HG03175 (cell line): ENCODE measurements around the gene ZNF618.

Experiments used
- ATAC-seq: cut with Tn5 transposase; IDR thresholded peaks from one replicate; pipeline ENCODE4 v1.9.1; 2021; ENCODE audit warnings: mild to moderate bottlenecking, moderate library complexity; ENCODE audit not compliant: unreplicated experiment

ZNF618 gene

GRCh38 chr9:114014044-114014443 lies 137.9 kb downstream of the ZNF618 start:
- ATAC-seq, result no peak

GRCh38 chr9:114015607-114016006 lies 139.5 kb downstream of the ZNF618 start:
- no peak for ATAC-seq

GRCh38 chr9:114016101-114016500 lies 140.0 kb downstream of the ZNF618 start:
- no peak for ATAC-seq

DNA sequence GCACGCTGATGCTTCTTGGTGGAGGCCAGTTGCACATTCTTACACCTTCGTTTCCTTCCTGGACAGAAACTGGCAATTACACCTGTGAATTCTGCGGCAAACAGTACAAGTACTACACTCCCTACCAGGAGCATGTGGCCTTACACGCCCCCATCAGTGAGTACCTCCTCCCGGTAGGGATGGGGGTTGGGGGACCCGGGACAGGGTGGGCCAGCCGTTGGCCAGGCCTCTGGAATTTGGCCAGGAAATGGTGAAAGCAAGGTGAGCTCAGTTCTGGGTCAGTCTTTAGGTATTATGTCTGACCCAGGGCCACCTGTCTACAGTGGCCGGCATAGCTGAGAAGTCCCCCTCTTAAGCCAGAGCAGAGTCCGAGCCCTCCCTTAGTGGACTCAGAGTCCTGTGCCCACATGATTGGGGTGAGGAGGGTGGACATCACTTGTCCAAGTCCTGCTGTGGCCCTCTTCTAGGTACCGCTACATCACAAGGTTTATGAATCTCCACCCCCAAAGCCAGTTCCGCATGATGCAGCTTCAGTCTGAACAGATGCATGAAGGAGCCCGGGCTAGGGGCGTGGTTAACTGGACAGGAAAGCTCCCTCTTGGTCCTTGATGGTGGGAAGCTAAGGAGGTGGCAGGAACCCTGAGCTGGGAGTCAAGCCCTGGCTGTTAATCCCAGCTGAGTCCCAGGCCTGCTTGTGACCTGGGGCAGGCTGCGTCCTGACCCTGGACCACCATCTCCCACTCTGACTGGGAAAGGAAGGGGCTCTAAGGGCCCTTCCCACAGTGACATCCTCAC lies 140.7 kb downstream of the ZNF618 start:
- no peak for ATAC-seq

GRCh38 chr9:114017741-114018715 lies 141.9 kb downstream of the ZNF618 start:
- no peak for ATAC-seq

- no peak for ATAC-seq
These were observed 145.5 kb downstream of the ZNF618 start for GRCh38 chr9:114021578-114021977.

GRCh38 chr9:114023961-114024360 lies 147.9 kb downstream of the ZNF618 start:
- no peak for ATAC-seq

GRCh38 chr9:114025196-114025753 lies 149.2 kb downstream of the ZNF618 start:
- ATAC-seq, result no peak

GRCh38 chr9:114025760-114026159 lies 149.7 kb downstream of the ZNF618 start:
- ATAC-seq, result no peak

GRCh38 chr9:114026335-114026734 lies 150.2 kb downstream of the ZNF618 start:
- no peak for ATAC-seq

DNA sequence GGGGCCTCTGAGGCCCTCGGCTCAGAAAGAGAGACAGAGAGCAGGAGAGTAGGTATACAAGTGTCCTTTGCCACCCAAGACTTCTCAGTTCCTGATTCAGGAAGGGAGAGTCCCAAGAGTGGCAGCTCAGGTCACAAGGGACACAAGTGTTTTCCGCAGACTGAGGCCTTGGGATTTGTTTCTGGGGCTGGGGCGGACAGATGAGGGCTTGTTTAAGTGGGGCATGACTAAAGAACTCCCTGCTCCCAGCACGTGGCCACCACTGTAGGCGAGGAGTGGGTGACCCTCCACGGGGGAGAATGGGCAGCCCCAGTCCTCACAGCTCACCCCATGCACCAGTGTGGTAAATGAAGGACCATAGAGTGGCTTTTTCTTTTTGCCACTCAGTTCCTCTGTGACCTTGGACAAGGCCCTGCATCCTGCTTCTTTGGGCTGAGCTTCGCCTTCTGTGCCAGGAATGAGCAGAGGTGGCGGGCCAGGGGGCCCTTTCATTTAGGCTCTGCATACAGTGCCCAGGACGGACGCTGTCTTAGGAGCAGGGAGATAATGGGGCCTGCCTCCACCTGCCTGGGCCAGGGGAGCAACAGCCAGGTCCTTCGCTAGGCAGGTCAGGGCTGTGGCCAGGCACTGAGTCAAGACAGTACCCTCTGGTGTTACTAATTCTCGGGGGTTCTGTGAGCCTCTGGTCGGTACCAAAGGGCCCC lies 151.2 kb downstream of the ZNF618 start:
- no peak for ATAC-seq

- ATAC-seq, result no peak
These were observed 151.9 kb downstream of the ZNF618 start for GRCh38 chr9:114027863-114028465.

- ATAC-seq, result no peak
These were observed 152.5 kb downstream of the ZNF618 start for GRCh38 chr9:114028646-114029045.

GRCh38 chr9:114029311-114030170 lies 153.4 kb downstream of the ZNF618 start:
- no peak for ATAC-seq

DNA sequence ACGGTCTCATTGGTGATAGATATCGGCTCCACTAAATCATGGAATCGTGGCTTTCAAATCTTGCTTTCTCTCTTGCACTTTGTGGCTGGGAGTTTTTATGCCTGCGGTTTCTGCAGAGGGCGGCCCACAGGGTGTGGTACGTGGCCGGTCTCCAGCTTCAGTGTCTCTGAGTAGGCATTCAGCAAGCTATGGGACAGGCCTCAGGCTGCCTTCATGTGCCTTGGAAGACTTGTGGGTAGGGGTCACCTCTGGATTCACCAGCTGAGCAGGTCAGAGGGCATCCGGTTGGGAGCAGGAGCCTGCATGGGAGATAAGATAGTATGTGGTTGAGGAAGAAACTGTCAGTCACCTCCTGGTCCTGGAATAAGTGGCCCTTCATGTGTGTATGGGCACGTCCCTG lies 154.3 kb downstream of the ZNF618 start:
- no peak for ATAC-seq

GRCh38 chr9:114031037-114031630 lies 155.0 kb downstream of the ZNF618 start:
- no peak for ATAC-seq

DNA sequence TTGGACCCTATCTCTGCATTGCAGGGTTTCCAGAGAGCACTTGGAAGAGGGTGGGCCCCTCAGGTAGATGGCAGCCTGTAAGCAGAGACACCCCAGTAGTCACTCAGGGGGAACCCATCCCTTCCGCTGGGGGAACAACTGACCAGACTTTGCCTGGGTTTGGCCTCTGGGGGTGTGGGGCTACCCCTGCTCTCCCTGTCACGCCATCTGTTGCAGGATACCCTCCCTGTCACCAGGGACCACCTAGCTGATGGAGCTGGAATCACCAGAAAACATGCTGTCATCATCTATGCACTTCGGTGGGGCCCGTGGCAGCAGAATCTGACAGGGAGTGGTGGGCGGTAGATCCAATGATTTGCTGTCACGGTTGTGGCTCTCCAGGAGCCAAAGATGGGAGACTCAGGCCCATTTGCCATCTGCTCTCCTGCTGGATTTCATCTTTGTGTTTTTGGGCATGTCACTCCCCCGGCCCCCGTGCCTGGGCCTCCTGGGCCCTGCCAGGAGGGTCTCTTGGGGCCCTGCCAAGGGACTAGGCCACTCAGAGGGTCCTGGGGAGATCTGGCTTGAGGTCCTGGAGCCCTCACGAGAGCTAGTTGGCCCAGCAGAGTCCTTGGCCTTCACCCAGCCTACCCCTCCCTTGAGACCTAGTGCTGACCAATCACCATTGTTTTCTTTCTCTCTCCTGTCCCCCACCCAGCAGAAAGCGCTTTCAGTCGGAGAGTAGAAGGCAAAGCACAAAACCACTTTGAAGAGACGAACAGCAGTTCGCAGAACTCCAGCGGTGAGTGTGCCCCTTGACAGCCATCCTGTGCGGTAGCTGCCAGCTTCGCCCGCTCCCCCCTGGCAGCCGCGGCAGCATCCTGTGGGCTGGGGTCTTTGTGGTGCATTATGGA lies 156.1 kb downstream of the ZNF618 start:
- ATAC-seq, result no peak
